HG03575 (cell line): ENCODE measurements around the gene UGT1A8.
"Not testable (repeated sequence)": the region's sequence is repeated elsewhere in the genome, so short reads cannot be mapped to it uniquely, and the experiment has no call there.

ENCODE experiments used
- ATAC-seq: cut with Tn5 transposase; IDR thresholded peaks from one replicate; pipeline ENCODE4 v1.9.1; 2021; ENCODE audit not compliant: unreplicated experiment, insufficient number of reproducible peaks, low FRiP score; ENCODE audit errors: extremely low read depth

The UGT1A8 gene

DNA sequence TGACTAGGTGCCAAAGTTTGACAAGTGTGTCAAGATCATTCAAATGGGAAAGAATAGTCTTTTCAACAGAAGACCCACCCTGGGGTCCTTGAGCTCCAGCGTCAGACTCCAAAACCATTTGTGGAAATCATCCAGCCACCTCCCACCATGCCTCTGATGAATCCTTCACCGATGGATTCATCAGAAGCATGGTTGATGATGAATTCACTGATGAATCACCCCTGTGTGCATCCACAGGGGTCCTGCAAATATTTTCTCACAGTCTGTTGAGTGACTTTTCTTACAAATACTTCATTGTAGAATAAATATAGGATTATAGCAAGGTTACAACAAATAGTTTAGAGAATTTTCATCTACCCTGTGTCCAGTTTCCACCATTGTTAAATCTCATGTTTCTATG lies 58.6 kb downstream of the UGT1A8 start:
- ATAC-seq: no peak

DNA sequence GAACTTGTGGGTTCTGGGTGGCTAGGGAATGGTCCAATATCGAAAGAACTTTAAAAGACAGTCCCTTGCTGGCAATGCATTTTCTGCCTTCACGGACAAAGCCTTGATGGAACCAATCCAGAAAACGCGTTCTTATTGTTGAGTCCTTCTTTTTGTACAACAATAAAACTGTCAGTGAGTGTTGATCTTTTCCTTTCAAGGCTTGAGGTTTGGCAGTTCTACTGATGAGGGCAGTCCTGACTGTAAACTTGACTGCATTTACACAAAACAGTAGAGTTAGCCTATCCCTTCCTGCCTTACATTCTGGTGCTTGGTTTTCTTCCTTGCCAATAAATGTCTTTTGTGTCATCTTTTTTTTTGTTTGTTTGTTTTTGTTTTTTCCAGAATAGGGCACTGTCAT lies 61.8 kb downstream of the UGT1A8 start:
- no peak for ATAC-seq

DNA sequence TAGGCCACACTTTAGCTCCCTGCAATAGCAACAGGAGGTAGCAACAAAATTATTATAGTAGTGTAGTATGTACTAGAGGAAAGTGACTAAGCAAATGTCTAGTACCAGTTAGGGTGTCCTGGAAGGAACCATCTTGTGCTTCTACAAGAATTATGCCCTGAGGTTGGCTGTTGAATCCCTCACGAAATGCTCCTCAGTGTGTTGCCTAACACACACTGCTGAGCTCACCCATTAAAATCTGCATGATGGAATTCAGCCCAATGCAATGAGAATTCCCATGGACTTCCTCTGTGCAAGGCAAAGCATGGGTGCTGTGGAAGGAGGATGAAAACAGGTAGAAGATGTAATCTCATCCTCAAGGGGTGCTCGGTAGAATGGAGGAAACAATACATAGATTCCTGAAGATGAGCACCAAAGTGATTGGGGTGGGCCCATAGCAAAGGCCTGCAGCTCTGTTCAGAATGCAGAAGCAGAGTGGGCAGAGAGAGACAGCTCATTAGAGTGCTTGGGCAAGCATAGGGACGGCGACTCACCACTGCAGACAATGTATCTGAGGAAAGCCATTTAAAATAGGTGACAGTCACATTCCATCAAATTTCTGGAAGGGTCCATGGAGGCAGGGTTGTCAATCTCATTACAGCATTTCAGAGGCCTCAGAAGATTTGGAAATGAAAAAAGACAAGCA lies 63.1 kb downstream of the UGT1A8 start:
- no peak for ATAC-seq

DNA sequence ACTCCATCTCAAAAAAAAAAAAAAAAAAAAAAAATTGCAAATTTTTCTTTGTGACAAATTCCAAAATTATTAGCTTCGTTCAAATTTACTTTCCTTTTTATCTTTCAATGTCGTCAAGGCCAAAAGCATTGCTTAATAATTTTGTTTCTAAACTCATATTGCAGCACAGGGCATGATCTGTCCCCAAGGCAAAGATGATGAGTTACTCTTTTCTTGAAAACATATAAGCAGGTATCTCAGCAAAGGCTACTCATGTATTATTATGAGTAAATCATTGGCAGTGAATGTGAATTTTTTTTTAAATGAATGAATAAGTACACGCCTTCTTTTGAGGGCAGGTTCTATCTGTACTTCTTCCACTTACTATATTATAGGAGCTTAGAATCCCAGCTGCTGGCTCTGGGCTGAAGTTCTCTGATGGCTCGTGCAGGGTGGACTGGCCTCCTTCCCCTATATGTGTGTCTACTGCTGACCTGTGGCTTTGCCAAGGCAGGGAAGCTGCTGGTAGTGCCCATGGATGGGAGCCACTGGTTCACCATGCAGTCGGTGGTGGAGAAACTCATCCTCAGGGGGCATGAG lies 64.2 kb downstream of the UGT1A8 start, which contains the start of gene UGT1A7:
Gene UGT1A7 (plus strand): TSS at position 381 of the 579 bp plus-strand sequence. CDS start 37 bp downstream, at position 418.
- no peak for ATAC-seq

DNA sequence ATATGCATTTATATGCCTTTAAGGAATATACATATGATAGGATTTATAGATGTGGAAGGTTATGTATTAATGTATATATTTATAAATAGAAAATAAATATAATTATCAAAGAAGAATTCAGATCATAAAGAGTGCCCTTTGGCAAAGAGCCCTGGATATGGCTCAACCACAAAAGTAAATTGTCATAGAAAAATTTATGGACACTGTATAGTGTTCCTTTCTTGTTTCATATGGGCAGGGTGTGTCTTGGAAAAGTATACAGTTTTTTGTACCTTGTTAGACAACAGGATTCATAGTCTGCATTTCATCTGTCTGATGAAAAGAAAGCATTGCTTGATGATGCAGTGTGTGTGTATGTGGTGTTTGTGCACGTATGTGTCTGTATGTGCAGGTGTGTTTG lies 67.2 kb downstream of the UGT1A8 start:
- no peak for ATAC-seq

DNA sequence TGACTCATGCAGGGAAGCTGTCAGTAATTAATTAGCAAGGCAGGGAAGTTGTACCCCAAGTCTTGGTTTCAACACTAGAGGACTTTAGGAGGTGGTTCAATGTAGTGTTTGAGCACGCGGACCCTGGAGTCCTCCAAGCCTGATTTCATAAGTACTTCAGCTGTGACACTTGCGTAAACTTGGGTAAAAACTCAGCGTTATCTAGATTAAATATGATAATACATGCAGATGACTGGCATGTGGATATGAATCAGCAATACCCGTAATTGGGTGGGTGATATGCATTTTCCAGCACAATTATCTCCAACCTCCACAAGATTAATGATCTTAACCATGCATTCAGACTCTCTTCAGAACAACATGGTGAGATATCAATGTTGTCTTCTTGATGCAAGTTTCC lies 69.5 kb downstream of the UGT1A8 start:
- no peak for ATAC-seq

DNA sequence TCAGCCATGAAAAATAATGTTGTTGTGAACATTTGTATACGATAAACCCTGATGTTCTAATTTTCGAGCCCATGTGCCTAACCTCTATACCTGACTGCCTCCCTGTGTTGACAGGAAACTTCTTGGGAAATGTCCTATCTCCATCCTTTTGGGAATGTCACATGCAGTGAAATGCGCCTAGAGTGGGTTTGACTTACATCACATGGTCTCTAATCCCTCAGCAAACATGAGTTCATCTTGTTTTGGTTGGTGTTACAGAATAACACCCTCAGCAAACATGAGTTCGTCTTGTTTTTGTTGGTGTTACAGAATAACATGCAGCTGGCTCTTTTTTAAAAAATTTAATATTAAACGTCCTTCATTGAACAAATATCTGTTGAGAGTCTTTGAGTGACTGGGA lies 70.9 kb downstream of the UGT1A8 start:
- ATAC-seq: no peak

DNA sequence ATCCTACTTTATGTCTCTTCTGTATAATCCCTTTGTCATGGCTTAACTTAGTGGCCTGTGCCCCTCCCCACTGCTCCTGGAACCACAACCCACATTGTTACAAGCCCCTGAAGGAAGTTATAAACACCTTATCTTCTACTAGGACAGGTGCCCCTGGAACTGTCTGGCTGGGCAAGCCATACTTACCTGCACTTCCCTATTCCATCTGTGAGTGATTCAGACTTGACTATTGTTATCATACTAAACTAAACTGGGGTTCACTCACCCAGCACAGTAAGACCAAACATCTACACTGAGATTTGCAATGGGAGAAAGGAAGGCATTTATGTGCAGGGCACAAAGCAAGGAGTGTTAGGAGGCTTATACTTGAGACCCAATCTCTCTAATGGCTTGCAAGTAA lies 71.6 kb downstream of the UGT1A8 start:
- ATAC-seq: no peak

DNA sequence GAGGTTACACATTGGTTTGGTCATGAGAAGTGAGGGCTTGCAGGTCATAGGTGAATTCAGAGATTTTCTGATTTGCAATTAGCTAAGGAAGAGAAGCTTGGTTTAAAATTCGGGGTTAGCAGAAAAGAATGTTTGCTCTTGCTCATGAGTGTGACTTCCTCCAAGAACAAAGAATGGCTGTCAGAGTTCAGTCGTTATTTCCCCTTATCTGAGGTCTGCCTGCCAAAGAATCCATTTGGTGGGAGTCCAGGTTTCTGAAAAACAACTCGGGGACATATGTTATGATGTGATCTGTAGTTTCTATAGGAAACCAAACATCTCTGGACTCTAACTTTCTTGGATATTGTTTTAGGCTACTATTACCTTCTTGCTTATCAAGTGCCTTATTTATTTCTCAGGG lies 72.1 kb downstream of the UGT1A8 start:
- no peak for ATAC-seq

DNA sequence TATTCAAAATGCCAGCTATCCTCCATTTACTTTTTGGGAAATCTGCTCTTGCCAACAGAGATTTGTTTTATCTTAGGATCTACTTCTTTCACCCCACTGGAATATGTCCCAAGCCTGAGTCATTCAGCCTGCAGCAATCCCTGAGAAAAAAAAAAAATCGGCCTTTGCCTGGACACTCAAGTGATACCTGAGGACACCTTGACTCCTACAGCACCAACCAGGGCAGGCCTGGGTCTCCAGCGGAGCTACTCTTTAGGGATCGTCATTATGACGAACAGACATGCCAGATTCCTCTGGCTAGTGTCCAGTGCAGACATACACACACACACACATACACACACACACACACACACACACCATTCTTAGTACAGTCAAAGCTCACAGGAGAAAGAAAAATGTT lies 73.0 kb downstream of the UGT1A8 start:
- ATAC-seq: no peak

DNA sequence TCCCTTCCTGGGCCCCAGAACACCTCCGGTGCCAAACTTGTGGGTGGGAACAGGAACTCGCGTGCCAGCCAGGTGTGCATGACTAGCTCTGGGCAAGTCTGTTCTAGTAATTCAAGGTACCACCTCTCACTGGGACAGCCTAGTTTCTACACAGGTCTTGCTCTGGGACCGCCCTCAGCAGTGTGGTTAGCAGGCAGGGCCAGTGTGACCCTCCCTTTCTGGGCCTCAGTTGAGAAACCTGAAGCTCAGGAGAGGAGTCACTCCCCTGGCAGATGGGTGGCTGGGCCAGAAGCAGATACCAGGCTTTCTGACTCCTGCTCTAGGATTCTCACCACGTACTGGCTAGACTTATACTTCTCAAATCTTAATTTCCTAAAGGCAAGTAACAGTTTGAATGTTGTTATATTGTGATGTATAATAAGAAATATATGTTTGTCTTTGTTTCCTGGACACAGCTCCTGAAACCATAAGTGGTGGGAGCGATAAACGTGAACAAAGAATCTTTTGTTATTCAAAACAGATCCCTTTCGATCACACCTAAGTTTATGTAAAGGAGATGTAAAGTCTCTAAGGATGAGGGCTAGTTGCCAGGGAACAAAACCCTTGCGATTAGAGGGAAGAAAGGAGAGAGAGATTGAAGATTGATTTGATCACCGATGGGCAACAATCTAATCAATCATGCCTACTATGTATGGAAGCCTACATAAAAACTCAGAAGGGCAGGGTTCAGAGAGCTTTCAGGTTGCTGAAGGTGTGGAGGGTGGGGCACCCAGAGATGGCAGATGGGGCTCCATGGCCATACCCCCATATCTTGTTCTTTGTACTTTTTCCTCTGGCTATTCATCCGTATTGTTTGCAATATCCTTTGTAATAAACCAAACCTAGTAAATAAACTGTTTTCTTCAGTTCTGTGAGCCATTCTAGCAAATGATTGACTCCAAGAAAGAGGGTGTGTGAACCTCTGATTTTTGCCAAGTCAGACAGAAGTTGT lies 74.3 kb downstream of the UGT1A8 start:
- ATAC-seq: no peak

DNA sequence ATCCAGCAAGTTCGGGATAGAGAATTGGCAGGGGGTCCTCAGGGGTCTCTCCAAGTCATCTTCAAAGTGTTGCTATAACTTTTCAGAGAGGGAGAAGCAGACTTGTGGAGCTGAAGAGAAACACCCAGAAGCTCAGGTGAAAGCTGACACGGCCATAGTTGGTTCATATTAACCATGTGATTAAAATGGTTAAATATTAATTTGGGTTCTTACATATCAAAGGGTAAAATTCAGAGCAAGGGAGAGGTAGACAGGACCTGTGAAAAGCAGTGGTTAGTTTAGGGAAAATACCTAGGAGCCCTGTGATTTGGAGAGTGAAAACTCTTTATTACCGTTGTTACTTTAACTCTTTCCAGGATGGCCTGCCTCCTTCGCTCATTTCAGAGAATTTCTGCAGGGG lies 75.2 kb downstream of the UGT1A8 start, which contains the start of gene UGT1A6:
Gene UGT1A6 (plus strand): TSS at position 243 of the 400 bp plus-strand sequence. CDS start 115 bp downstream, at position 358.
- no peak for ATAC-seq

DNA sequence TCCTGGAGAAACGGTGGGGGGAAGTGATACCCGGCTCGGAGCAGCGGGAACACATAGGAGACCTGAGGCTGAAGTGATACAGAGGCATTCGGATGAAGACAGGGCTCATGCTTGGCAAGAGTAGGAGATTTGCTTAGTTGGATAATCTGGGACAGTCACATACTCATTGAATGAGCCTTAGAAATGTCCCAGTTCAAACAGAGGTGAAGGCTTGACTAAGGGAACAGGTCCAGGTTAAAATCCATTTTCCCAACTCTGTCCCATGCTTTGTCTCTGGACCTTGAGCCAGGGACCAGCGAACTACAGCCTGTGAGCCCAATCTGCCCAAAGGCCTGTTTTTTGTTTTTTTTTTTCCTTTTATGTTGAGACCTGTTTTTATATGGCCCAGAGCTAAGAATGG lies 76.5 kb downstream of the UGT1A8 start:
- ATAC-seq: no peak

DNA sequence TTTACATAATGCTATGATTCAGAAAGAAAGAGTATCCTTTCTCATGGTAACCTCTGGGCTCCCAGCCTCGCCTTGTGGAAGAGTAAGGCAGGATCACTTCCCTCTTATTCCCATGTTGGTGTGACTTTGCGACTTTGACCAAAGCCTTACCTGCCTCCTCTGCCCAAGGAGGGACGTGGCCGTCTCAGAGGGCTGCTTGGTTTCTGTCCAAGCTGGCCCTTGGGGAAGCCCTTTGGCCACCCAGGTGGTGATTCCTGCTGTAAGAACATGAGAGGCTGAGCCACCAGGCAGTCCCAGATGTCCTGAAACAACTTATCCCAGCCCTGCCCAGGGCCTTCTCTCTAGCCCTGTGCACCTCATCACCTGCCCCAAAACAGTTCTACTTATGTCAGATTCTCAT lies 81.3 kb downstream of the UGT1A8 start:
- ATAC-seq: no peak

DNA sequence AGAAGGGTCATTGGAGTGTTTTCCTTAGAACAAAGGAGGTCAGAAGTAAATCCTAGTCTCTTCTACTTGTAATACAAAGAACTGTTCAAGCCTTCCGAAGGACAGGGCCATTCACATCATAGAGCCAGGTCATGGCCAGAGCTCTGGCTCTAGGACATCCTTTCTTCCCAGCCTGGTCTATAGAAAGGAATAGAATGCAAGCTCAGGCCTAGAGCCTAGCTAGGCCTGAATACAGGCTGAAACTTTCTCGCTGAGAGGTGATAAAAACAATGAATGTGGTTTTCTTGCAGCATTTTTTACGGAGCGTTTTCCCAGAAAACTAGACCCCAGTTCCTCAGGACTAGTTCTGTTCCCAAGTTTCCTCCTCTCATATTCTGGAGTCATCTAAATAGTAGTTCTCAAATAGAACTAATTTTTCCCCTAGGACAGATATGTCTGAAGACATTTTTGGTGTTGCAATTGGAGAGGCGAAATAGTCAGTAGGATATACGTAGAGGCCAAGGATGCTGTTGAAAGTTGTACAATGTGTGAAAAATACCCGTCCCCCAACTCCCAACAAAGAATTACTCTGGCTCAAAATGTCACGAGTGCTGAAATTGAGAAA lies 82.1 kb downstream of the UGT1A8 start:
- ATAC-seq: no peak

DNA sequence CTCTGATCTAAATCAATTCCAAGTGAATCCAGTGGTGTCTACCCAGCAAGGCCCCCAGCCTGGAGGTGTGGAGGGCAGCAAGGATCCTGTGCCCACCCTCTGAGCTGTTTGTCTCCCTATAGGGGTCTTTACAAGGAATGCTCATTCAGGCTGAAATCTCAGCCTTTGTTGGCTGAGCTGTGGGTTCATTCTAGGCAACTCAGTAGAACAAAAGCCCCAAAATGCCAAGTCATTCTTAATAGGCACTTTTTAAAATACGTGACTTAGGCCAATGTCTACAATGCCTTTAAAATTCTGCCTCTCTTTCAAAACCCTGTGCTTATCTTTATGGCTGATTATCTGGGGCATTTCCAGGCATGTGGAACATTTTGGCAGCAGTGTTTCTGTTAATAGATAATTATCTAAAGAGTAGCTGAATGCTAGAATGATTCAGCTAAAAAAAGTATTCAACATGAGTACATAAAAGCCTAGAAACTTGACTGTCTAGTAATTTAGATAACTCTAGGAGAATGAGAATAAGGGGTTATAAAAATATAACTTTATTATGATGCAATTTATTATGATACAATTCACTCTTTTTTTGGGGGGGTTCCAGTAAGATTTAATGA lies 82.7 kb downstream of the UGT1A8 start:
- ATAC-seq: no peak

DNA sequence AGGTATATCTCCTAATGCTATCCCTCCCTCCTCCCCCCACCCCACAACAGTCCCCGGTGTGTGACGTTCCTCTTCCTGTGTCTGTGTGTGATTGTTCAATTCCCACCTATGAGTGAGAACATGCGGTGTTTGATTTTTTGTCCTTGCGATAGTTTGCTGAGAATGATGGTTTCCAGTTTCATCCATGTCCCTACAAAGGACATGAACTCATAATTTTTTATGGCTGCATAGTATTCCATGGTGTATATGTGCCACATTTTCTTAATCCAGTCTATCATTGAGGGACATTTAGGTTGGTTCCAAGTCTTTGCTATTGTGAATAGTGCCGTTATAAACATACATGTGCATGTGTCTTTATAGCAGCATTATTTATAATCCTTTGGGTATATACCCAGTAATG lies 83.4 kb downstream of the UGT1A8 start:
- ATAC-seq: not testable (repeated sequence)

DNA sequence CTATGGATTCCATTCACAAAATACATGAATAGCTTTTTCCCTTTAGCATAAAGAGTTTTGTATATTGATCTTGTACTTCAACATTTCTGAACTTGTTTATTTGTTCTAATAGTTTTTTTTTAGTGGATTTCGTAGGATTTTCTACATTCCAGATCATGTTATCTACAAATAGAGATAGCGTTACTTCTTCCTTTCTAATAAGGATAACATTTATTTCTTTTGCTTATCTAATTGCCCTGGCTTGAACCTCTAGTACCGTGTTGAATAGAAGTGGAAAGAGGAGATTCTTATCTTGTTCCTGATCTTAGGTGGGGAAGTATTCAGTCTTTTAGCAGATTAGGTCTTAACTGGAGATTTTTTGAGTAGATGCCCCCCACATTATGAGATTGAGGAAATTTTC lies 84.8 kb downstream of the UGT1A8 start:
- no peak for ATAC-seq

DNA sequence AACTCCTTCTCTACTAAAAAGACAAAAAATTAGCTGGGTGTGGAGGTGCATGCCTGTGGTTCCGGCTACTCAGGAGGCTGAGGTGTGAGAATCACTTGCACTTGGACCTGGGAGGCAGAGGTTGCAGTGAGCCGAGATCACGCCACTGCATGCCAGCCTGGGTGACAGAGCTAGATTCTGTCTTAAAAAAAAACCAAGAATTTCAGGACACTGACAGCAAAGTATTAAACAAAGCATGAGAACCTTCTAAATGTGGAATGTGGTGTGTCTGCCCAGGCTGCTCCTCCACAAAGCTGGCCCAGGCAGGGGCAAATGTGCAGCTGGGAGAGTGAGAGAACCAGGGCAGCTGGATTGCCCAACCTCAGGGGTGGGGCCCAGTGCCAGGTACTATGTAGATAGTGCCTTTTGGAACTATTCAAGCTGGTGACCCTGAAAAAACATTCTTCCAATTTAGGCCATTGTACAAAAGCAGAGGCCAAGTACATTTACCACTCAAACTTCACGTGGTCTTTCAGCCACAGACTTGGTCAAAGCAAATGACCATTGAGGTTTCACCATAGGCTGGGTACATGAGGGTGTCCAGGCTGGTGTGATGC lies 88.6 kb downstream of the UGT1A8 start:
- no peak for ATAC-seq
